GM12878 (cell line): Measurements from ENCODE around the gene TTL. TPM values are rescaled to one million over a fixed set of nuclear protein-coding genes. Genes with fewer than 3 reads are reported as not detected.
"Not testable (repeated sequence)": the region's sequence is repeated elsewhere in the genome, so short reads cannot be mapped to it uniquely, and the experiment has no call there.

Experiments
- ATAC-seq: fragments of 200-7000 bp; cut with Tn5 transposase; 3 replicates; pipeline ENCODE4 v1.9.1; 2020; ENCODE audit warnings: mild to moderate bottlenecking, moderate library complexity
- BruUV-seq: library from RNA; stranded (reverse); fragments of 400-500 nt; replicated peaks from 2 replicates; lab custom pipeline; 2021; lab: Mats Ljungman, UMichigan
- CTCF ChIA-PET: fragments of 300-600 bp; sonication (Branson Sonifier 250); formaldehyde crosslinking; extraction: SDS; loops from one replicate; lab custom pipeline; 2021; ENCODE audit warnings: inconsistent platforms; lab: Yijun Ruan, JAX
- POLR2A ChIA-PET: fragments of 350-600 bp; formaldehyde crosslinking; extraction: SDS; loops from one replicate; lab custom pipeline; 2021; ENCODE audit warnings: inconsistent platforms; lab: Charles Lee
- RAD21 ChIA-PET: fragments of 300-600 bp; sonication (Branson Sonifier 250); formaldehyde crosslinking; loops from one replicate; lab custom pipeline; 2023; ENCODE audit warnings: antibody characterized with exemption; ENCODE audit not compliant: unreplicated experiment; lab: Charles Lee
- SMC1A ChIA-PET: fragments of 300-600 bp; sonication (Branson Sonifier 250); formaldehyde crosslinking; loops from one replicate; lab custom pipeline; 2023; ENCODE audit not compliant: unreplicated experiment, uncharacterized antibody; lab: Charles Lee
- DNase-seq: peaks from one replicate; pipeline ENCODE4 v3.0.0-alpha.2; 2011; ENCODE audit warnings: low read depth, low spot score
- FAIRE-seq: peaks from 3 replicates; lab custom pipeline; 2011; peaks lifted over from hg19 to GRCh38; lab: Jason Lieb, UNC
- H2AFZ ChIP-seq: 2 replicates; pipeline ENCODE4 v1.6.0; 2011; ENCODE audit warnings: low read depth, low read length, control low read depth; ENCODE audit not compliant: control insufficient read depth
- H3K27ac ChIP-seq: 2 replicates; pipeline ENCODE4 v1.5.1; 2011; ENCODE audit warnings: control low read depth; ENCODE audit not compliant: control insufficient read depth, insufficient read depth
- H3K27me3 ChIP-seq, 2 experiments: replicated peaks in 1 of 2; 2 replicates each; pipeline versions ENCODE4 v1.6.0 to v1.6.1; 2011; ENCODE audit warnings: low read length in 1 of 2; ENCODE audit not compliant: control insufficient read depth in 2 of 2, insufficient read depth in 2 of 2
- H3K36me3 ChIP-seq, 2 experiments: 2 replicates each; pipeline ENCODE4 v1.5.1; 2011; ENCODE audit warnings: low read length in 1 of 2; ENCODE audit not compliant: control insufficient read depth in 2 of 2, insufficient read depth in 2 of 2
- H3K4me1 ChIP-seq: 2 replicates; pipeline ENCODE4 v1.6.1; 2011; ENCODE audit warnings: mild to moderate bottlenecking, low read length, moderate library complexity, mixed read lengths; ENCODE audit not compliant: control insufficient read depth, insufficient read depth
- H3K4me2 ChIP-seq: 2 replicates; pipeline ENCODE4 v1.6.0; 2011; ENCODE audit warnings: control low read depth; ENCODE audit not compliant: control insufficient read depth, insufficient read depth
- H3K4me3 ChIP-seq: fragments of 200-600 bp; sonication (generic); 2 replicates; pipeline ENCODE4 v1.5.1; 2016
- H3K79me2 ChIP-seq: 2 replicates; pipeline ENCODE4 v1.6.0; 2011; ENCODE audit warnings: low read length; ENCODE audit not compliant: control insufficient read depth, insufficient read depth
- H3K9ac ChIP-seq: 2 replicates; pipeline ENCODE4 v1.8.0; 2011; ENCODE audit warnings: low read length, control low read depth, mixed read lengths; ENCODE audit not compliant: control insufficient read depth, insufficient read depth
- H3K9me3 ChIP-seq: replicated peaks from 3 replicates; pipeline ENCODE4 v1.5.1; 2011; ENCODE audit warnings: mild to moderate bottlenecking, low read length; ENCODE audit not compliant: control insufficient read depth, insufficient read depth
- H4K20me1 ChIP-seq: 2 replicates; pipeline ENCODE4 v1.6.0; 2011; ENCODE audit not compliant: control insufficient read depth, insufficient read depth
- CTCF ChIP-seq, 3 experiments: IDR thresholded peaks in 2 of 3; conservative IDR thresholded peaks in 1 of 3; 2 replicates each; pipeline ENCODE4 v1.5.1; 2011; ENCODE audit warnings: low read depth in 3 of 3, low read length in 3 of 3, mild to moderate bottlenecking in 3 of 3, control low read depth in 2 of 3, moderate library complexity in 2 of 3, inconsistent platforms in 1 of 3, mixed read lengths in 1 of 3; ENCODE audit not compliant: control insufficient read depth in 2 of 3, insufficient read depth in 1 of 3; ENCODE audit errors: extremely low read depth in 1 of 3
- EZH2 ChIP-seq: IDR thresholded peaks from 2 replicates; pipeline ENCODE4 v1.6.1; 2012; ENCODE audit warnings: low read depth, mild to moderate bottlenecking, control low read depth, inconsistent platforms, low read length, borderline replicate concordance; ENCODE audit not compliant: control insufficient read depth
- HDAC2 ChIP-seq: fragments of 200-600 bp; sonication (generic); IDR thresholded peaks from 2 replicates; pipeline ENCODE4 v1.6.1; 2017
- NRF1 ChIP-seq: conservative IDR thresholded peaks from 2 replicates; pipeline ENCODE4 v1.6.1; 2011; ENCODE audit warnings: mild to moderate bottlenecking, low read depth, low read length, improper control_type of control experiment
- PML ChIP-seq: IDR thresholded peaks from 2 replicates; pipeline ENCODE4 v1.6.1; 2012; ENCODE audit warnings: low read length, inconsistent platforms
- RFX5 ChIP-seq: IDR thresholded peaks from 2 replicates; pipeline ENCODE4 v1.6.1; 2011; ENCODE audit warnings: low read depth, low read length, improper control_type of control experiment
- SIX5 ChIP-seq: IDR thresholded peaks from 2 replicates; pipeline ENCODE4 v1.6.1; 2011; ENCODE audit warnings: mild to moderate bottlenecking, low read depth, low read length, moderate library complexity; ENCODE audit not compliant: severe bottlenecking
- STAT1 ChIP-seq: fragments of 450-650 bp; conservative IDR thresholded peaks from 2 replicates; pipeline ENCODE4 v1.6.1; 2014; ENCODE audit warnings: antibody characterized with exemption, mild to moderate bottlenecking
- STAT3 ChIP-seq: IDR thresholded peaks from 2 replicates; pipeline ENCODE4 v1.6.1; 2011; ENCODE audit warnings: low read depth, low read length, improper control_type of control experiment
- ZNF24 ChIP-seq: fragments of 450-650 bp; IDR thresholded peaks from 2 replicates; pipeline ENCODE4 v1.6.1; 2017; ENCODE audit warnings: antibody characterized with exemption, mild to moderate bottlenecking
- ZNF592 ChIP-seq: fragments of 450-650 bp; IDR thresholded peaks from 2 replicates; pipeline ENCODE4 v1.6.1; 2017; ENCODE audit warnings: mild to moderate bottlenecking, moderate library complexity
- WGBS: methylation state at CpG from one replicate; pipeline ENCODE4 v1.1.6; 2016; ENCODE audit warnings: low lambda C conversion rate; ENCODE audit not compliant: insufficient replicate concordance, insufficient coverage; ENCODE audit errors: missing lambda C conversion rate; 5-methylcytosine and 5-hydroxymethylcytosine counted together
- in situ Hi-C: fragments of 300-500 bp; cut with MboI; formaldehyde crosslinking; loops from 9 replicates; pipeline ENCODE4 v1.14.3; 2018; ENCODE audit warnings: mixed read lengths
- intact Hi-C: fragments of 100-400 bp; cut with micrococcal nuclease; formaldehyde crosslinking; loops from one replicate; pipeline ENCODE4 v1.14.2; 2022; ENCODE audit not compliant: unreplicated experiment
- polyA plus RNA-seq, 11 experiments: library from polyadenylated mRNA; depleted of rRNA in 4 of 11; unstranded in 6 of 11; stranded (reverse) in 5 of 11; fragments of >200 nt; fragmentation: Nextera tagmentation in 4 of 11; fragmentation: Illumina TruSeq in 1 of 11; extraction: Ambion mirVana in 4 of 11; extraction: Trizol in 1 of 11; gene quantifications; 1 replicate in 1 of 11; 2 replicates in 10 of 11; pipeline versions ENCODE4 v1.2.1 to v1.2.3, GENCODE V29; 2011 to 2016; ENCODE audit warnings: inconsistent platforms in 2 of 11, missing spikeins in 2 of 11, low read depth in 1 of 11
- total RNA-seq, 4 experiments: library from RNA; depleted of rRNA in 3 of 4; stranded (reverse); fragments of >200 nt in 3 of 4; fragmentation: Illumina TruSeq in 1 of 4; extraction: Trizol in 1 of 4; gene quantifications; 2 replicates each; pipeline versions ENCODE4 v1.2.1 to v1.2.3, GENCODE V29; 2013 to 2021

The TTL gene
- total and polyA plus RNA-seq, 10 of the 15 experiments (the other 5 are each of a cell fraction or from before 2014, with no cell fraction given), result 3.9 to 27.1 (median 16.1) TPM

DNA sequence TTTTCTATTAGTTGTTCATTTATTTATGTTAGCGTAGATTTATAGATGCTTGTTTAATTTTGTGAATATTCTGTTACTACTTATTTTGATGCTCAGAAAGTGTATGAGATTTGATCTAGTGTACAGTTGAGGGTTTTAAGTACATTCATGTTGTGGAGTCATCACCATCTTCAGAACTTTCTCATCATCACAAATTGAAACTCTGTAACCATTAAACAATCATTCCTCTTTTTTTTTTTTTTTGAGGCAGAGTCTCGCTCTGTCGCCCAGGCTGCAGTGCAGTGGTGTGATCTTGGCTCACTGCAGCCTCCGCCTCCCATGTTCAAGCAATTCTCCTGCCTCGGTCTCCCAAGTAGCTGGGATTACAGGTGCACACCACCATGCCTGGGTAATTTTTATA lies 84.6 kb downstream of the TTL start:
- H2AFZ ChIP-seq, H3K4me2 ChIP-seq, H3K79me2 ChIP-seq, H3K9ac ChIP-seq, H3K27ac ChIP-seq, H4K20me1 ChIP-seq, H3K27me3 ChIP-seq, H3K4me3 ChIP-seq, DNase-seq, BruUV-seq, in situ Hi-C loops, FAIRE-seq, H3K9me3 ChIP-seq, H3K4me1 ChIP-seq: not testable (repeated sequence)
- POLR2A ChIA-PET, result interaction anchor here (1.5 kb wide), 1 partner anchor 21 kb away, joined by 4 read pairs; no protein-coding TSS in a partner anchor
- peak; percentile 59 for ATAC-seq
- RAD21 ChIA-PET, result interaction anchor here (1.2 kb wide), 1 partner anchor 24 kb away, joined by 4 read pairs; no protein-coding TSS in a partner anchor
- intact Hi-C loops, result loop anchor here (5.0 kb wide), 1 partner anchor 84 kb away; the partner anchor contains the start of gene TTL
- peaks cover 8 to 34% of the 10 kb centered on the region in 2 experiments for H3K36me3 ChIP-seq
- CTCF ChIA-PET, result interaction anchor here (1.1 to 1.9 kb wide), 3 partner anchors 16 to 183 kb away, joined by 3 to 8 read pairs (median 5); no protein-coding TSS in a partner anchor
- 87% methylated on average over 5 of the region's 5 CpGs for WGBS
- SMC1A ChIA-PET, result interaction anchor here (1.6 to 2.2 kb wide), 3 partner anchors 7 to 16 kb away, joined by 3 to 5 read pairs (median 4); no protein-coding TSS in a partner anchor

DNA sequence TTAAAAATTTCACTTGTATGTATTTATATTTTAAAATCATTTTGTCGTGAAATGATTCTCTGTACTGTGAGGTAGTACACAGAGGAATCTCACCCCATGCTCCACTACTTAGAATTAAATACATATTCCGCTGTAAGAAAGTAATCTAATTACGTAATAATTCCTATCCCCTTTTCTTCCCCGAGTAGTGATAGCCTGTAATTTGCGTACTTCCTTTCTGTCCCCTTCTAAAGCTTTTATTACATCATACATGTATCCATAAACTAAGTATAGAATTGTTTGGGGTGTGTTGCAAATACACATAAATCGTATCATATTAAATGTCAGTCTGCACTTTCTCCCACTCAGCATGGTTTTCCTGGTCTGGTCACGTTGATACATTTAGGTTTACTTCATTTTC lies 90.0 kb downstream of the TTL start:
- Histone ChIP-seq H3K9ac (no peak overlapping the region), H3K4me3 (no peak overlapping the region), H3K27me3 (no peaks in the 10 kb centered on the region), H3K4me2 (no peak overlapping the region), H3K4me1 (no peaks in the 10 kb centered on the region), H3K27ac (no peak overlapping the region), H4K20me1 (no peaks in the 10 kb centered on the region), H3K9me3 (no peaks in the 10 kb centered on the region; the same call in 2 of the 3 replicates), H3K79me2 (no peaks in the 10 kb centered on the region), H3K36me3 (peaks cover 10 to 45% of the 10 kb centered on the region in 2 experiments), H2AFZ (no peak overlapping the region)
- no TSS peak for BruUV-seq
- ATAC-seq (no peak), DNase-seq (no peak), FAIRE-seq (no peak)
- in situ Hi-C loops, result no loop called here
- SMC1A ChIA-PET, result no interaction called here
- intact Hi-C loops, result no loop called here
- POLR2A ChIA-PET, result no interaction called here
- RAD21 ChIA-PET, result no interaction called here
- CTCF ChIA-PET, result interaction anchor here (0.7 to 1.2 kb wide), 2 partner anchors 11 to 28 kb away, joined by 3 to 6 read pairs; no protein-coding TSS in a partner anchor
- 80% methylated on average over 7 of the region's 7 CpGs for WGBS
- TF ChIP-seq STAT3, result no peak
- TF ChIP-seq NRF1, result no peak
- no peak for TF ChIP-seq ZNF592
- no peak for TF ChIP-seq HDAC2
- TF ChIP-seq ZNF24, result no peak
- TF ChIP-seq CTCF (IDR thresholded peaks at IDR 0.05 in 2 of 3, conservative IDR thresholded peaks at IDR 0.05 in 1 of 3; ENCODE audit: control insufficient read depth in 2 of 3, extremely low read depth in 1 of 3, insufficient read depth in 1 of 3, low read depth in 3 of 3, low read length in 3 of 3), result no peak
- TF ChIP-seq SIX5, result no peak
- no peak for TF ChIP-seq EZH2
- TF ChIP-seq STAT1, result no peak
- TF ChIP-seq PML, result no peak
- TF ChIP-seq RFX5, result no peak
